ENCODE data around the gene PRKAR2B. TPM values are rescaled to one million over a fixed set of nuclear protein-coding genes. Genes with fewer than 3 reads are reported as not detected.

PRKAR2B gene
- total and polyA plus RNA-seq, 2 donors (not counting 1 experiment from before 2014, with no cell fraction given): 0.07 to 0.81 TPM

DNA sequence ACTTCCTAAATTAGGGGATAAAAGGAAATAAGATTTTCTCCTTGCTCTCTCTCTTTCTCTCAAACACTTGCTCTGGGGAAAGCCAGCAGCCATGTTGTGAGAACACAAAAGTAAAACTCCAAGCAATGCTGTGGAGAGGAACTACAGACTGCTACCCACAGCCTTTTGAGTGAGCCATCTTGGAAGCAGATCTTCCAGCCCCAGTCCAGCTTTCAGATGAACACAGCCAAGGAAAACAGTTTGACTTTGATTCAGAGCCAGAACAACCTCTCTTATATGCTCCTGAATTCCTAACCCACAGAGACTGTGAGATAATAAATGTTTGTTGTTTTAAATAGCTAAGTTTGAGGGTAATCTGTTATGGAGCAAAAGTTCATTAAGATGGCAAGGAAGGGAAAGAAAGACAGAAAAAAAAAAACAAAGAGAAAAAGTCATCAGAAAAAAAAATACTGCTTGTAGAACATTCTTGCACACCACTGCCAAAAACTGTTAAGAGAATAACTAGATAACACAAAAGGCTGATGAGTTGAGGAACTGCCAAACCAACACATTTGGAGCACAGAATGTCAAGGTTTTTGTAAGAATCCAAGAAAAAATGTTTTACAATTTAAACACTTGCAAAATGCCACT, 20.9 kb upstream of the PRKAR2B start:
- Histone ChIP-seq H3K9ac (ENCODE audit: low read length) (no peak overlapping the region), H4K20me1 (ENCODE audit: control insufficient read depth, insufficient read depth, low read length, poor library complexity, severe bottlenecking) (no peaks in the 10 kb centered on the region), H3K27me3 (replicated peaks in 1 of 4; ENCODE audit: control extremely low read depth in 1 of 4, control insufficient read depth in 3 of 4, insufficient read depth in 4 of 4, low read length in 3 of 4) (no peaks in the 10 kb centered on the region), H3K4me1 (ENCODE audit: control insufficient read depth in 2 of 2, insufficient read depth in 2 of 2, low read length in 2 of 2) (peaks cover 8 to 10% of the 10 kb centered on the region in 2 donors), H3K79me2 (ENCODE audit: control insufficient read depth, insufficient read depth, low read length) (no peaks in the 10 kb centered on the region), H3K9me3 (ENCODE audit: control extremely low read depth in 1 of 3, control insufficient read depth in 2 of 3, insufficient read depth in 1 of 3, low read length in 2 of 3) (no peaks in the 10 kb centered on the region), H3K27ac (ENCODE audit: low read length in 2 of 2) (no peak overlapping the region), H2AFZ (ENCODE audit: insufficient read depth, low read depth, low read length, poor library complexity, severe bottlenecking) (no peak overlapping the region), H3K4me2 (replicated peaks; ENCODE audit: low read depth, low read length, poor library complexity, severe bottlenecking) (no peak overlapping the region), H3K4me3 (ENCODE audit: control extremely low read depth in 1 of 5, extremely low read depth in 1 of 5, insufficient read depth in 1 of 5, low read depth in 2 of 5, low read length in 4 of 5) (no peak overlapping the region), H3K36me3 (replicated peaks in 1 of 2; ENCODE audit: control extremely low read depth in 1 of 2, control insufficient read depth in 1 of 2, extremely low read depth in 1 of 2, insufficient read depth in 2 of 2, low read length in 1 of 2) (no peaks in the 10 kb centered on the region)
- DNase-seq (no peak), ATAC-seq (ENCODE audit: low read depth) (no peak)
- no peak for TF ChIP-seq EZH2 (IDR thresholded peaks at IDR 0.05; ENCODE audit: borderline replicate concordance, insufficient read depth, low read depth, low read length, poor library complexity, severe bottlenecking)
- H3K27me3 Mint-ChIP-seq: no peaks in the 10 kb centered on the region
- CTCF ChIA-PET: no interaction called here
- H3K27ac Mint-ChIP-seq: no peak overlapping the region
- POLR2A ChIA-PET: no interaction called here
- H3K9me3 Mint-ChIP-seq (ENCODE audit: insufficient read depth): no peaks in the 10 kb centered on the region
- peaks cover 14% of the 10 kb centered on the region for H3K4me1 Mint-ChIP-seq
- H3K4me3 Mint-ChIP-seq: no peak overlapping the region
- intact Hi-C loops (cut with micrococcal nuclease): no loop called here

DNA sequence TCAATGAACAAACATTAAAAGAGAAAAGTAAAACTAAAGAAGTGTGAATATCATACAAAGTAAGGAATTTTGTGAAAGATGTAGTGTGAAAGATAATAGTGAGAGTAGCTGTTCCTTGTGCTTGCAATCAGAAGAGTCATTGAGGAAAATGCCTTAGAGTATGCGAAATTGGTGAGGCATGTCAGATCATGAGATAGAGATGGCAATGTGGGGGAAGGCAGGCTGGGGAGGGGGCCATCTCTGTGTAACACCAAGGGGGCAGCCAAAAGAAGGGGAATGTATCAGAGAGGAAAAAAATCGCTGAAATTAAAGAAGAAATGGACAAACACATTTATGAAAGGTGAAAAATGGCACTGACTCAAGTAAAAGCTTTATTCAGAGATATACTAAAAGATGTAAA, 19.6 kb upstream of the PRKAR2B start:
- Histone ChIP-seq H3K4me1 (ENCODE audit: control insufficient read depth in 2 of 2, insufficient read depth in 2 of 2, low read length in 2 of 2) (peaks cover 8 to 10% of the 10 kb centered on the region in 2 donors), H3K9ac (ENCODE audit: low read length) (no peak overlapping the region), H2AFZ (ENCODE audit: insufficient read depth, low read depth, low read length, poor library complexity, severe bottlenecking) (no peak overlapping the region), H3K4me2 (replicated peaks; ENCODE audit: low read depth, low read length, poor library complexity, severe bottlenecking) (no peak overlapping the region), H3K27ac (ENCODE audit: low read length in 2 of 2) (no peak overlapping the region), H3K79me2 (ENCODE audit: control insufficient read depth, insufficient read depth, low read length) (no peaks in the 10 kb centered on the region), H3K9me3 (ENCODE audit: control extremely low read depth in 1 of 3, control insufficient read depth in 2 of 3, insufficient read depth in 1 of 3, low read length in 2 of 3) (no peaks in the 10 kb centered on the region), H3K4me3 (ENCODE audit: control extremely low read depth in 1 of 5, extremely low read depth in 1 of 5, insufficient read depth in 1 of 5, low read depth in 2 of 5, low read length in 4 of 5) (no peak overlapping the region), H3K36me3 (replicated peaks in 1 of 2; ENCODE audit: control extremely low read depth in 1 of 2, control insufficient read depth in 1 of 2, extremely low read depth in 1 of 2, insufficient read depth in 2 of 2, low read length in 1 of 2) (no peaks in the 10 kb centered on the region), H3K27me3 (replicated peaks in 1 of 4; ENCODE audit: control extremely low read depth in 1 of 4, control insufficient read depth in 3 of 4, insufficient read depth in 4 of 4, low read length in 3 of 4) (no peaks in the 10 kb centered on the region), H4K20me1 (ENCODE audit: control insufficient read depth, insufficient read depth, low read length, poor library complexity, severe bottlenecking) (no peaks in the 10 kb centered on the region)
- ATAC-seq (ENCODE audit: low read depth) (no peak), DNase-seq (no peak)
- ChIA-PET CTCF (interaction anchor here (1.1 kb wide), 1 partner anchor 108 kb away, joined by 3 read pairs; no protein-coding TSS in a partner anchor), POLR2A (no interaction called here)
- Mint-ChIP-seq H3K4me1 (peaks cover 14% of the 10 kb centered on the region), H3K27me3 (no peaks in the 10 kb centered on the region), H3K9me3 (ENCODE audit: insufficient read depth) (no peaks in the 10 kb centered on the region), H3K4me3 (no peak overlapping the region), H3K27ac (no peak overlapping the region)
- TF ChIP-seq, protein P1, sequence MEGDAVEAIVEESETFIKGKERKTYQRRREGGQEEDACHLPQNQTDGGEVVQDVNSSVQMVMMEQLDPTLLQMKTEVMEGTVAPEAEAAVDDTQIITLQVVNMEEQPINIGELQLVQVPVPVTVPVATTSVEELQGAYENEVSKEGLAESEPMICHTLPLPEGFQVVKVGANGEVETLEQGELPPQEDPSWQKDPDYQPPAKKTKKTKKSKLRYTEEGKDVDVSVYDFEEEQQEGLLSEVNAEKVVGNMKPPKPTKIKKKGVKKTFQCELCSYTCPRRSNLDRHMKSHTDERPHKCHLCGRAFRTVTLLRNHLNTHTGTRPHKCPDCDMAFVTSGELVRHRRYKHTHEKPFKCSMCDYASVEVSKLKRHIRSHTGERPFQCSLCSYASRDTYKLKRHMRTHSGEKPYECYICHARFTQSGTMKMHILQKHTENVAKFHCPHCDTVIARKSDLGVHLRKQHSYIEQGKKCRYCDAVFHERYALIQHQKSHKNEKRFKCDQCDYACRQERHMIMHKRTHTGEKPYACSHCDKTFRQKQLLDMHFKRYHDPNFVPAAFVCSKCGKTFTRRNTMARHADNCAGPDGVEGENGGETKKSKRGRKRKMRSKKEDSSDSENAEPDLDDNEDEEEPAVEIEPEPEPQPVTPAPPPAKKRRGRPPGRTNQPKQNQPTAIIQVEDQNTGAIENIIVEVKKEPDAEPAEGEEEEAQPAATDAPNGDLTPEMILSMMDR (IDR thresholded peaks at IDR 0.05): no peak
- TF ChIP-seq EZH2 (IDR thresholded peaks at IDR 0.05; ENCODE audit: borderline replicate concordance, insufficient read depth, low read depth, low read length, poor library complexity, severe bottlenecking): no peak
- 100% methylated on average over 1 of the region's 2 CpGs for WGBS (ENCODE audit: insufficient coverage)
- intact Hi-C loops (cut with micrococcal nuclease): no loop called here
